Aorta (tissue), 5 donors: ENCODE data around the gene MYLK. TPM values are rescaled to one million over a fixed set of nuclear protein-coding genes. Genes with fewer than 3 reads are reported as not detected.

ENCODE experiments used
- ATAC-seq: fragments of 200-7000 bp; cut with Tn5 transposase; one replicate; pipeline ENCODE4 v1.9.1; 2022; ENCODE audit warnings: moderate library complexity; ENCODE audit not compliant: low FRiP score
- DNase-seq, 2 donors: peaks; one replicate each; pipeline ENCODE4 v3.0.0-alpha.2; 2020
- H3K27ac ChIP-seq, 2 donors: one replicate each; pipeline ENCODE4 v1.5.1; 2013; ENCODE audit warnings: low read length in 2 of 2, mild to moderate bottlenecking in 2 of 2, moderate library complexity in 2 of 2, control low read depth in 1 of 2, inconsistent platforms in 1 of 2, low read depth in 1 of 2
- H3K27me3 ChIP-seq, 2 donors: one replicate each; pipeline ENCODE4 v1.6.1; 2013; ENCODE audit warnings: control low read depth in 1 of 2, low read length in 1 of 2, mild to moderate bottlenecking in 1 of 2, moderate library complexity in 1 of 2; ENCODE audit not compliant: insufficient read depth in 2 of 2, control insufficient read depth in 1 of 2
- H3K36me3 ChIP-seq, 2 donors: one replicate each; pipeline ENCODE4 v1.6.1; 2013; ENCODE audit warnings: control low read depth in 1 of 2, low read length in 1 of 2, mild to moderate bottlenecking in 1 of 2; ENCODE audit not compliant: insufficient read depth in 2 of 2, control insufficient read depth in 1 of 2
- H3K4me1 ChIP-seq, 2 donors: one replicate each; pipeline ENCODE4 v1.6.1; 2013; ENCODE audit warnings: low read length in 2 of 2, control low read depth in 1 of 2, mild to moderate bottlenecking in 1 of 2, moderate library complexity in 1 of 2; ENCODE audit not compliant: insufficient read depth in 2 of 2, control insufficient read depth in 1 of 2
- H3K4me3 ChIP-seq, 2 donors: one replicate each; pipeline ENCODE4 v1.5.1; 2013; ENCODE audit warnings: low read length in 2 of 2, control low read depth in 1 of 2, mild to moderate bottlenecking in 1 of 2
- H3K9me3 ChIP-seq: one replicate; pipeline ENCODE4 v1.6.1; 2013; ENCODE audit warnings: mild to moderate bottlenecking, low read length; ENCODE audit not compliant: control insufficient read depth
- WGBS, 2 donors: extraction: QIAGEN DNeasy Blood & Tissue Kit; methylation state at CpG; one replicate each; pipeline ENCODE4 v1.1.7; 2013; 5-methylcytosine and 5-hydroxymethylcytosine counted together
- intact Hi-C, 2 donors: fragments of 100-400 bp; cut with DNase I; formaldehyde crosslinking; loops; one replicate each; pipeline versions ENCODE4 v1.14.2 to v1.15.0; 2022
- polyA plus RNA-seq, 2 donors: library from polyadenylated mRNA; stranded (reverse); fragments of 200-250 nt; gene quantifications; one replicate each; pipeline ENCODE4 v1.2.3, GENCODE V29; 2013
- total RNA-seq, 2 donors: library from RNA; stranded (reverse); fragmentation: NEBNext Ultra II Directional; extraction: Animal tissue kit (Norgen Biotek cat#: 25700); gene quantifications; one replicate each; pipeline ENCODE4 v1.2.1, GENCODE V29; 2021
- donor health status: healthy with polysubstance abuse.
- donor health status: Bipolar disorder and iron deficiency.
- donor health status: DM: no; HTN: no; CAD: no.
- donor health status: DM: no; HTN: no; CAD: no.
- donor health status: DM: yes; HTN: yes; CAD: no.

MYLK gene
- total and polyA plus RNA-seq, 4 donors: 134 to 786 (median 314) TPM

DNA sequence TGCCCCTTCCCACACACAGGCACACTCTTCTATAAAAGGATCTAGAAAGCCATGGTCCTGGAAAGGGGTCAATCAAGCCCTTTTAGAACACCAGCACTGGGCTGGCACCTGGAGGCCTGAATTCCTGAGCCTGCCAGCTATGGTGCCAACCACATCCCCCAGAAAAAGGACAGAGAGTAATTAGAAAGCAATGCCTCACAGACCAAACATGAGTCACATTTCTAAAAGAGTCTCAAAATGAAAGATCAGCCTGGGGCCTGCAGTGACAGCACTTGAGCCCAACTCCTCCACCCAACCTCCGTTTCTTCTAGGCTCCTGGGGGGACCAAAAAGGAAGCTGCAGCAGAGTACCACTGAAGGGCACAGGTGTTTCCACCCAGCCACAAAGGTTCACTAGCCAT is 14.1 kb downstream of the MYLK start:
- no peaks in the 10 kb centered on the region for H3K27me3 ChIP-seq
- ATAC-seq (peak; percentile 50), DNase-seq (peak in 1 of 2 donors; percentile 60)
- intact Hi-C loops: loop anchor here in 1 of 2 donors (10.0 kb wide), 1 partner anchor 215 kb away; no protein-coding TSS in a partner anchor
- peaks cover 5 to 12% of the 10 kb centered on the region in 2 donors for H3K4me1 ChIP-seq
- no peak overlapping the region for H3K4me3 ChIP-seq
- peaks cover 0 to 2% of the 10 kb centered on the region in 2 donors for H3K36me3 ChIP-seq
- H3K9me3 ChIP-seq: no peaks in the 10 kb centered on the region
- 9 to 27% methylated on average over 1 of the region's 1 CpG for WGBS, 2 donors
- H3K27ac ChIP-seq: peak overlapping the region; percentile 77 to 99

DNA sequence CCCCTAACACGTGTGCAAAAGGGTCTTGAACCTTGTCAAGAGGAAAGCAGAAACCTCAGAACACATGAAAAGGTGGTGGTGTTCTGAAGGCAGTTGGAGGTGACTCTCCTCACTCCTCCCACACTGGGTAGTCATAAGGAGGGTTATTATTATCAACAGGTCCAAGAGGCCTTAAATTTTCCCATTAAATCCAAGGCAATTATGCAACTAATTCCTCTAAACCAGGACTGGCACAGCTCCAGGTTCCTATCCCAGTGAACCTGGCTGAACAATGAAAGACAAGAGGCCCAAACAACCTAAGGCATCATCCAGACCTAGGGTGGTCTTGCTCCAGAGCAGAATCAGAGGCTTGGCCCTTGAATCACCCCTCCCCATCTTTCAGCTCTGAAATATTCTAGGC is 15.0 kb downstream of the MYLK start:
- ATAC-seq: no peak
- intact Hi-C loops: loop anchor here in 1 of 2 donors (5.0 kb wide), 1 partner anchor 37 kb away; no protein-coding TSS in a partner anchor
- no peaks in the 10 kb centered on the region for H3K9me3 ChIP-seq
- H3K4me3 ChIP-seq: no peak overlapping the region
- no peaks in the 10 kb centered on the region for H3K27me3 ChIP-seq
- peaks cover 0 to 2% of the 10 kb centered on the region in 2 donors for H3K36me3 ChIP-seq
- 77 to 80% methylated on average over 1 of the region's 1 CpG for WGBS, 2 donors
- DNase-seq: no peak
- H3K4me1 ChIP-seq: peaks cover 5 to 12% of the 10 kb centered on the region in 2 donors
- H3K27ac ChIP-seq: peak overlapping the region; percentile 46 to 53

DNA sequence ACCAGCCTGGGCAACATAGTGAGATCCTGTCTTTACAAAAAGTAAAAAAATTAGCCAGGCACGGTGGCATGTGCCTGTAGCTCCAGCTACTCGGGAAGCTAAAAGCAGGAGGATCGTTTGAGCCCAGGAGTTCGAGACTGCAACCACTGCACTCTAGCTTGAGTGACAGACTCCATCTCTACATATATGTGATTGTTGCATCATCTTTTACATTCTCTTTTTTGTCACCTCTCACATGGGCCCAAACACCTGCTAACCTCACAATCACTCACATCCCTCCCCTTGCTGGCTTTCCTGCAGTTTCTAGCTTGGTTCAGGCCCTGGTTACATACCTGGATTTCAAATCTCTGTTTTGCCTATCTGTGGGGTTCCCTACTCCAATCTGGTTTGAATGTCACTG is 19.4 kb downstream of the MYLK start:
- H3K27me3 ChIP-seq: no peaks in the 10 kb centered on the region
- H3K4me1 ChIP-seq: peaks cover 3 to 6% of the 10 kb centered on the region in 2 donors
- ATAC-seq: no peak

DNA sequence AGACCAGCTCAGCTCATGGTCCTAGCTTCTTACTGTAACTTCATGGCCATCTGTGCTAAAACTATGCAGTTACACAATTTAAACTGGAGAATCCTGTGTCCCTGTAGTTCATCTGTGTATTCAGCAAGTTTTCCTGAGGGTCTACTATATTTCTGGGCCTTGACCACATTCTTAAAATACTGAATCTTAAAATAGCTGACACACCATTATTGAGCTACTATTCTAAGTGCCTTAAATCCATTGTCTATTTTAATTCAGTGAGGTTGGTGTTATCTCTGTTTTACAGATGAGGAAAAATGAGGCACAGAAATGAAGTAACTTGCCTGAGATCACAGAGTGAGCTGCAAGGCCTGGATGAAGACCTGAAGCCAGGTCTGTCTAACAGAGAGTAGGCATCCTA is 22.0 kb downstream of the MYLK start:
- Histone ChIP-seq H3K9me3 (no peaks in the 10 kb centered on the region), H3K4me3 (no peak overlapping the region), H3K27me3 (no peaks in the 10 kb centered on the region), H3K4me1 (peaks cover 0 to 2% of the 10 kb centered on the region in 2 donors), H3K36me3 (peaks cover 0 to 2% of the 10 kb centered on the region in 2 donors), H3K27ac (no peak overlapping the region)
- no peak for DNase-seq
- ATAC-seq: no peak
- intact Hi-C loops: no loop called here

More for the DNA sequence above, 19.4 kb downstream of the MYLK start:
- Histone ChIP-seq H3K27ac (no peak overlapping the region), H3K9me3 (no peaks in the 10 kb centered on the region), H3K4me3 (no peak overlapping the region), H3K36me3 (peaks cover 0 to 2% of the 10 kb centered on the region in 2 donors)
- 91 to 93% methylated on average over 4 of the region's 4 CpGs for WGBS, 2 donors
- intact Hi-C loops: loop anchor here (2.0 to 5.0 kb wide), 2 partner anchors 22 to 32 kb away; no protein-coding TSS in a partner anchor
- no peak for DNase-seq

DNA sequence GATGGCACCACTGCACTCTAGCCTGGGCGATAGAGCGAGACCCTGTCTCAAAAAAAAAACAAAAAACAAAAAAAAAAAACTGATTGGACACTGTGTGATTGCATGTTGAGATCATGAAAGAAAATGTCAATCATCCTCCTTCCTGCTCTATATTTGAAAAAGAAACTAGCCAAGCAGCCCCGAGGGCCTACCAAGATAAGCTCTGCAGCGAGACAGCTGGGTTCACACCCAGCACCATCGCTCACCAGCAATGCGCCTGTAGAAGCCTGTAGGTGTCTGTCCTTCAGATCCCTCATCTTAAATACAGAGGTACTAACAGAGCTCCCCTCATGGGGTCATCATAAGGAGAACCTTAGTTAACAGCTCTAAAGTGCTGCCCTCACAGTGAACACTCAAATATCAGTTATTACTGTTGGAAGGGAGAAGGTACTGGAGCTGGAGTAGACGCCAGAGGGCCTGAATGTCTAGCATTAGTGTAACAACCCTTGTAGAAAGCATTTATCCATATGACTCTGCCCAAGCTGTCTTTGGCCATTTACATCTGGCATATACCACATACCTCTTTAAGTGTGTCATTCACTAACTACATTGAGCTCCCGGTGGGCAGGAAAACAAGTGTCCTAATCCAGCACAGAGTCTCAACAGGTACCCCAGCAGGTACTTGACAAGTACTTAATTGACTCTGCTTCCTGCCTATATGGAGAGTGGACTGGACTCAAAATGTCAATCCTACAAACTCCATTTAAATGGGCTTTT is 22.9 kb downstream of the MYLK start:
- 64 to 65% methylated on average over 8 of the region's 8 CpGs for WGBS, 2 donors
- no peak overlapping the region for H3K27ac ChIP-seq

DNA sequence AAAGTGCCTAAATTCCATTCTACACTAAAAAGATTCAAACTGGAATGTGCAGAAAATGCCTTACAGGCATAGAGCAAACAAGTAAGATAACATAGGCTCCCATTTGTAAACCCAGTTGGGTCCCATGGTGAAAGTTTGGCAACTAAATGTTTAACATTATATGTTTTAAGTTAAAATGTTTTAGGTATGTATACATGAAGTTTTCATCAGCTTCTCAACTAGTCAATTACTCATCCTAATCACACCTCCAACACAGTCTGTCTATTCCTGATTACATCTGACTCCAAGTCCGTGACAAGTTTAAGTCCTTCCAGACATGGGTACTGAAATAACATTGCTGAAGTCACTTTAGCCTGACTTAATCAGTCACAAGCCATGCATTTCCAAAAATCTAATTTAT is 25.0 kb downstream of the MYLK start:
- no peak overlapping the region for H3K4me3 ChIP-seq
- DNase-seq (no peak), ATAC-seq (no peak)
- intact Hi-C loops: no loop called here
- H3K27ac ChIP-seq: no peak overlapping the region
- peaks cover 0 to 2% of the 10 kb centered on the region in 2 donors for H3K4me1 ChIP-seq
- WGBS, 2 donors: 16 to 29% methylated on average over 1 of the region's 1 CpG
- H3K27me3 ChIP-seq: no peaks in the 10 kb centered on the region
- H3K9me3 ChIP-seq: no peaks in the 10 kb centered on the region
- H3K36me3 ChIP-seq: no peaks in the 10 kb centered on the region

More for the DNA sequence above, 22.9 kb downstream of the MYLK start:
- H3K4me1 ChIP-seq: peaks cover 0 to 2% of the 10 kb centered on the region in 2 donors
- ATAC-seq (no peak), DNase-seq (no peak)
- no peak overlapping the region for H3K4me3 ChIP-seq
- no peaks in the 10 kb centered on the region for H3K27me3 ChIP-seq
- H3K9me3 ChIP-seq: no peaks in the 10 kb centered on the region
- peaks cover 0 to 2% of the 10 kb centered on the region in 2 donors for H3K36me3 ChIP-seq
- intact Hi-C loops: no loop called here

DNA sequence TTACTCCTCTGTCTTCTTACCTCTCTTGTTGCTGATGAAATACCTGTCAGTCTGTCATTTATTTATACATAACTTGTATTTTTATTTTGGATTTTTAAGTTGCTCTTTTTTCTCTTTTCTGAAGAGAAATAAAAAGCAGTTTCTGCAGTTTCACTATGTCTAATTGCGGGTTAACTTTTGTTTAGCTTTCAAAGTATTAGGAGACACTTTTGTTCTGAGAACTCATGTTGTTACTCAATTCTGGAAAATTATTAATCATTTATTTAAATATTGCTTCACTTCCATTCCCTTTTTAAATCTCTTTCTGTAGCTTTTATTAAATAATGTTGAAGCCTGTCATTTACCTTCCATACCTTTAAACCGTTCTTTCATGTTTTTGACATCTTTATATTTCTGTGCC is 29.2 kb downstream of the MYLK start:
- Histone ChIP-seq H3K27me3 (no peaks in the 10 kb centered on the region), H3K4me3 (no peak overlapping the region), H3K4me1 (peaks cover 0 to 4% of the 10 kb centered on the region in 2 donors), H3K27ac (no peak overlapping the region), H3K36me3 (no peaks in the 10 kb centered on the region), H3K9me3 (no peaks in the 10 kb centered on the region)
- no peak for ATAC-seq
- DNase-seq: no peak
- 96 to 99% methylated on average over 2 of the region's 2 CpGs for WGBS, 2 donors
- intact Hi-C loops: no loop called here

DNA sequence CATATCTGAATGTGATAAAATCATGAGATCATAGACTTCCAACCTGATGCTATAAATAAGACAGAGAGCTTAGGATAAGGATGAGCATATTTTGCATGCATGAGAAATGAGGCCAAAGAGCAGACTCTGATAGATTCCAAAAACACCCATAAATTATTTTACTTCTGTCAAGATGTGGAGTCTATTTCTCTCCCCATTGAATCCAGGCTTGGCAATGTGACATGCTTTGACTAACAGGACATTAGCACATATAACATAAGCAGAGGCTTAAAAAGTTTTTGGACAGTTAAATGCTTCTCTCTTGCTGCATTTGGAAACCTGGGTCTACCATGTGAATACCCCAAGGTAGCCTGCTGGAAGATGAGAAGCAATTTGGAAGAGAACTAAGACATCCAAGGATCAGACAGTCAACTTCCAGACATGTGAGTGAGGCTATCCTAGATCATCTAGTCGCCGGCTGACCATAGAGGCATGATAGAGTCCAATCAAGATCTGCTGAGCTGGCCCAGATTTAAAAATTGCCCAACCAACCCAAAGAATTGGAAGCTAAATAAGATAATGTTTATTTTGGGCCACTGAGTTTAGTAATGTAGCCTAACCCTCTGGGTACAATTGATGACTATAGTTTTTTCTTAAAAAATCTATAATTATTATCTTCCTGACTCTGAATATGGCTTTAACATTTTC is 30.3 kb downstream of the MYLK start:
- WGBS, 2 donors: 89 to 96% methylated on average over 2 of the region's 2 CpGs
- intact Hi-C loops: no loop called here
- Histone ChIP-seq H3K36me3 (no peaks in the 10 kb centered on the region), H3K9me3 (no peaks in the 10 kb centered on the region), H3K4me3 (no peak overlapping the region), H3K4me1 (peaks cover 0 to 2% of the 10 kb centered on the region in 2 donors), H3K27me3 (no peaks in the 10 kb centered on the region), H3K27ac (no peak overlapping the region)
- ATAC-seq: no peak
- no peak for DNase-seq
